Daoy (cell line): Measurements from ENCODE around the gene SRC. TPM values are rescaled to one million over a fixed set of nuclear protein-coding genes. Genes with fewer than 3 reads are reported as not detected.

ENCODE experiments used
- DNase-seq: peaks from one replicate; pipeline ENCODE4 v3.0.0-alpha.2; 2015; ENCODE audit warnings: low read depth
- total RNA-seq: library from RNA; depleted of rRNA; stranded (reverse); fragments of >200 nt; shearing (Covaris generic); gene quantifications from 2 replicates; pipeline ENCODE4 v1.2.3, GENCODE V29; 2014; rRNA removed

SRC gene
- 7.6 and 9.5 TPM in 2 replicates for total RNA-seq

GRCh38 chr20:37345339-37346235, at the start of gene SRC:
Gene SRC (plus strand): TSS chr20:37346140. CDS start chr20:37384154, 38,014 bp downstream.
- peak; percentile 80 for DNase-seq

GRCh38 chr20:37296371-37296770, 49.6 kb upstream of the SRC start:
- no peak for DNase-seq

- DNase-seq, result peak; percentile 17
These were observed 48.7 kb upstream of the SRC start for GRCh38 chr20:37297066-37297736.

- DNase-seq, result peak; percentile 43
These were observed 47.6 kb upstream of the SRC start for GRCh38 chr20:37298190-37298939.

- no peak for DNase-seq
These were observed 46.0 kb upstream of the SRC start for GRCh38 chr20:37299718-37300528.

GRCh38 chr20:37301120-37301519, 44.8 kb upstream of the SRC start:
- DNase-seq, result no peak

GRCh38 chr20:37301558-37301957, 44.4 kb upstream of the SRC start:
- no peak for DNase-seq

GRCh38 chr20:37302981-37303380, 43.0 kb upstream of the SRC start:
- no peak for DNase-seq

- no peak for DNase-seq
These were observed 42.3 kb upstream of the SRC start for GRCh38 chr20:37303637-37304036.

- DNase-seq, result no peak
These were observed 40.9 kb upstream of the SRC start for GRCh38 chr20:37305079-37305478.

- DNase-seq, result no peak
These were observed 40.1 kb upstream of the SRC start for GRCh38 chr20:37305839-37306238.

GRCh38 chr20:37308086-37309050, 37.6 kb upstream of the SRC start:
- DNase-seq, result no peak

- DNase-seq, result no peak
These were observed 36.6 kb upstream of the SRC start for GRCh38 chr20:37309290-37309689.

GRCh38 chr20:37309936-37310590, 35.9 kb upstream of the SRC start:
- DNase-seq, result no peak

- no peak for DNase-seq
These were observed 35.0 kb upstream of the SRC start for GRCh38 chr20:37310951-37311350.

GRCh38 chr20:37311710-37312355, 34.1 kb upstream of the SRC start:
- no peak for DNase-seq

GRCh38 chr20:37313546-37314091, 32.3 kb upstream of the SRC start:
- DNase-seq, result no peak

- no peak for DNase-seq
These were observed 31.8 kb upstream of the SRC start for GRCh38 chr20:37314099-37314498.

- DNase-seq, result no peak
These were observed 31.3 kb upstream of the SRC start for GRCh38 chr20:37314617-37315016.
